ENCODE data around the gene SFI1.
A peak's percentile ranks its signal among the peaks of the same experiment; 100 is the strongest.

Gene SFI1

DNA sequence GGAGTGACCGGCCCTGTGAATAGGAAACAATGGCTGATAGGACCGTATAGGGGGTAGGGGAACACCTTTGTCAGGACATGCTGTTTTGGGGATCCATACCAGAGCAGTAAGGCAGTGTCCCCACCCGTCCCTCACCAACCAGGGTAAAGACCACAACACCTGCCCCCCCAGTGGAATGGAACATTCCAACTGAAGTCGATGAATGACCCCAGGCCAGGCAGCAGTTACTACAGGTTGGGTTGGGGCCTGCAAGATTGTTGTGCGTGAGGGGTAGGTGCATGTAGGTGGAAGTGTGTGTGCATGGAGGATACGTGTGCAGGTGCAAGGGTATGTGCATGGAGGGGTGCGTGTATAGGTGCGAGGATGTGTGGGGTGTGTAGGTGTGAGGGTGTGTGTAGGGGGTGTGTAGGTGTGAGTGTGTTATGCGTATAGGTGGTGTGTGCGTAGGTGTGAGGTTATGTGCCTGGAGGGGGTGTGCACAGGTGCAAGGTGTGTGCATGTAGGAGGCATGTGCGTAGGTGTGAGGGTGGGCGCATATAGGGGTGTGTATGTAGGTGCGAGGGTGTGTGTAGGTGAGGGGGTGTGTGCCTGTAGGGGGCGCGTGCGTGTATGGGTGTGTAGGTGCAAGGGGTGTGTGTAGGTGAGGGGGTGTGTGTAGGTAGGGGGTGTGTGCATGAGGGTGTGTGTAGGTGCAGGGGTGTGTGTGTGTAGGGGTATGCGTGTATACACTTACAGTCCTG is 132.8 kb downstream of the SFI1 start:
- Histone ChIP-seq H3K9me3 (ENCODE audit: insufficient read depth, low read length, severe bottlenecking) (no peaks in the 10 kb centered on the region), H3K4me2 (ENCODE audit: insufficient read depth, low read length) (peak overlapping the region; percentile 81), H3K79me2 (ENCODE audit: insufficient read depth, low read length) (peaks cover 79% of the 10 kb centered on the region), H3K27me3 (ENCODE audit: insufficient read depth, low read length, poor library complexity) (no peaks in the 10 kb centered on the region), H3K9ac (ENCODE audit: low read depth, low read length) (peak overlapping the region; percentile 73), H3K36me3 (ENCODE audit: insufficient read depth, low read length) (peaks cover 37% of the 10 kb centered on the region), H2AFZ (ENCODE audit: low read depth, low read length) (no peak overlapping the region), H3K27ac (ENCODE audit: low read length) (peak overlapping the region; percentile 74; the same call in 1 of the 2 replicates), H4K20me1 (ENCODE audit: insufficient read depth, low read length) (peaks cover 65% of the 10 kb centered on the region), H3K4me1 (ENCODE audit: insufficient read depth, low read length) (peaks cover 45% of the 10 kb centered on the region), H3K4me3 (ENCODE audit: low read depth in 1 of 2, low read length in 2 of 2) (peak overlapping the region; percentile 49 to 70; a peak in 3 of 4 replicates)
- ATAC-seq (ENCODE audit: insufficient read depth, low read depth) (no peak), DNase-seq (no peak)
- TF ChIP-seq, protein P1, sequence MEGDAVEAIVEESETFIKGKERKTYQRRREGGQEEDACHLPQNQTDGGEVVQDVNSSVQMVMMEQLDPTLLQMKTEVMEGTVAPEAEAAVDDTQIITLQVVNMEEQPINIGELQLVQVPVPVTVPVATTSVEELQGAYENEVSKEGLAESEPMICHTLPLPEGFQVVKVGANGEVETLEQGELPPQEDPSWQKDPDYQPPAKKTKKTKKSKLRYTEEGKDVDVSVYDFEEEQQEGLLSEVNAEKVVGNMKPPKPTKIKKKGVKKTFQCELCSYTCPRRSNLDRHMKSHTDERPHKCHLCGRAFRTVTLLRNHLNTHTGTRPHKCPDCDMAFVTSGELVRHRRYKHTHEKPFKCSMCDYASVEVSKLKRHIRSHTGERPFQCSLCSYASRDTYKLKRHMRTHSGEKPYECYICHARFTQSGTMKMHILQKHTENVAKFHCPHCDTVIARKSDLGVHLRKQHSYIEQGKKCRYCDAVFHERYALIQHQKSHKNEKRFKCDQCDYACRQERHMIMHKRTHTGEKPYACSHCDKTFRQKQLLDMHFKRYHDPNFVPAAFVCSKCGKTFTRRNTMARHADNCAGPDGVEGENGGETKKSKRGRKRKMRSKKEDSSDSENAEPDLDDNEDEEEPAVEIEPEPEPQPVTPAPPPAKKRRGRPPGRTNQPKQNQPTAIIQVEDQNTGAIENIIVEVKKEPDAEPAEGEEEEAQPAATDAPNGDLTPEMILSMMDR (IDR thresholded peaks at IDR 0.05; ENCODE audit: borderline replicate concordance, extremely low read depth, low read length, poor library complexity, severe bottlenecking), result peak; percentile 38
- TF ChIP-seq EZH2 (IDR thresholded peaks at IDR 0.05; ENCODE audit: borderline replicate concordance, low read depth, low read length, severe bottlenecking), result no peak

DNA sequence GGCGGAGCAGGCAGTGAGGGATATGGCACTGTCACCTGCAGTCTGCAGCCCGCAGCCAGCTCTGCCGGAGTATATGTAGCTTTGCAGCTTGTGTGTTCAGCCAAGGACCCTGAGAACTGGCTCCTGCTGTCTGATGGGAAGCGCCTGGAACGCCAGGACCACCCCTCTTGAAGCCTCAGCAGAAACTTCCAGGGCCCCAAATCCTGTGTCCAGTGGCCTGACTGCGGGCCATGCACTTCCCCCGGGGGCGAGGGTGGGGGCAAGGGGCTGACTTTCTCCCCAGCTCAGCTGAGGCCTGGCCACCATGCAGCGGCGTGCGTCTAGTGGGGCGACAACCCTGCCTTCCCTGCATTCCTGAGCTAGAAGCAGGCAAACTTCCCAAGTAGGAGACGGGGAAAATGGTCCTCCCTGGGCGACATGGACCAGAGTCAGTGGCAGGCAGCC is 133.4 kb downstream of the SFI1 start:
- DNase-seq (no peak), ATAC-seq (ENCODE audit: insufficient read depth, low read depth) (no peak)
- Histone ChIP-seq H3K4me3 (ENCODE audit: low read depth in 1 of 2, low read length in 2 of 2) (peak overlapping the region; percentile 49 to 70; a peak in 3 of 4 replicates), H4K20me1 (ENCODE audit: insufficient read depth, low read length) (peaks cover 62% of the 10 kb centered on the region), H3K27ac (ENCODE audit: low read length) (peak overlapping the region; percentile 74), H3K9ac (ENCODE audit: low read depth, low read length) (peak overlapping the region; percentile 73), H3K79me2 (ENCODE audit: insufficient read depth, low read length) (peaks cover 73% of the 10 kb centered on the region), H3K9me3 (ENCODE audit: insufficient read depth, low read length, severe bottlenecking) (no peaks in the 10 kb centered on the region), H3K4me2 (ENCODE audit: insufficient read depth, low read length) (peak overlapping the region; percentile 81), H3K4me1 (ENCODE audit: insufficient read depth, low read length) (peaks cover 45% of the 10 kb centered on the region), H3K27me3 (ENCODE audit: insufficient read depth, low read length, poor library complexity) (no peaks in the 10 kb centered on the region), H2AFZ (ENCODE audit: low read depth, low read length) (peak overlapping the region; percentile 76), H3K36me3 (ENCODE audit: insufficient read depth, low read length) (peaks cover 36% of the 10 kb centered on the region)
- no peak for TF ChIP-seq EZH2 (IDR thresholded peaks at IDR 0.05; ENCODE audit: borderline replicate concordance, low read depth, low read length, severe bottlenecking)
- TF ChIP-seq, protein P1 (IDR thresholded peaks at IDR 0.05; ENCODE audit: borderline replicate concordance, extremely low read depth, low read length, poor library complexity, severe bottlenecking), result no peak

DNA sequence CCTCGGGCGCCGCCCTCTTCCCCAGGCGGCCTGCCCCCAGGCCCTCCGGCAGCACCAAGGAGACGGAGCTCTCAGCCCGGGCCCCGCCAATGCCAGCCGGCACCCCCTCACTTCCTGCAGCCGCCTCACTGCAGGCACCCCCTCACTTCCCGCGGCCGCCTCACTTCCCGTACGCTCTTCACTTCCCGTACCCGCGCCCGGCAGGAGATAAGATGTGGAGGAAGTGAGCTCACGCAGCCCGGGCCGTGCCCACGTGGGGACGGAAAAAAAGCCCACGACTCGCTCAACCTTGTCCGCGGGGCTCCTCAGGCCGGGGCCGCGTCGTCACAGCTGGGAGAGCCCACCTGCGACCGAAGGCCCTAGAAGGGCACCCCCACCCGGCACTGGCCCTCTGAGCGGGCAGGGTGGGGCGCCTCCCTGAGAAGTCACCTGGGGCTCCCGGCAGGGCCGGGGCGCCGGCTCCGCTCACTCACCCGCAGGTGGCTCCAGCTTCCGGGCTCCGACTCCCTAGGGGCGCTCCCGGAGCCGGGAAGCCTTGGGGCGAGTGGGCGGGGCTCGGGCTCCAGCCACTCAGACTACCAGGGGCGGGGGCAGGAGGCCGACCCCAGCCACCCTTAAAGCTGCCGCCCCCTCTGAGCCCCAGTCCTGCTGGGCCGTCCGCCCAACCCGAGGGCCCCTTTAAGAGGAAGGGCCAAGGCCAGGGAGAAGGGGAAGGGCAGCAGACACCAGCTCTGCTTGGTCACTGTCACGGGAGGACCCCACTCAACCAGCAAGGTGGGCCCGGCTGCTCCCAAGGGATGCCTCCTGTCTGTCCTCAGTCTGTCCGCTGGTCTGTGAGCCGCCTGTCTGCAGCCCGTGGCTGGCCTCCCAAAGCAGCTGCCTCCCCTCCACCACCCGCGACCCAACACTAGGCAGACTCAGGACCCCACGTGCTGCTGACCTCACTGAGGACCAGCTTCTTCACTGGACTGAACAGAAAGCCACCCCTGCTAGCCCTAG is 134.3 kb downstream of the SFI1 start:
- Histone ChIP-seq H3K4me3 (ENCODE audit: low read depth in 1 of 2, low read length in 2 of 2) (peak overlapping the region; percentile 49 to 70; a peak in 3 of 4 replicates), H3K4me2 (ENCODE audit: insufficient read depth, low read length) (peak overlapping the region; percentile 81), H2AFZ (ENCODE audit: low read depth, low read length) (peak overlapping the region; percentile 76), H3K4me1 (ENCODE audit: insufficient read depth, low read length) (peaks cover 45% of the 10 kb centered on the region), H3K27ac (ENCODE audit: low read length) (peak overlapping the region; percentile 74), H3K27me3 (ENCODE audit: insufficient read depth, low read length, poor library complexity) (no peaks in the 10 kb centered on the region), H3K36me3 (ENCODE audit: insufficient read depth, low read length) (peaks cover 36% of the 10 kb centered on the region), H3K9ac (ENCODE audit: low read depth, low read length) (peak overlapping the region; percentile 73), H4K20me1 (ENCODE audit: insufficient read depth, low read length) (peaks cover 55% of the 10 kb centered on the region), H3K9me3 (ENCODE audit: insufficient read depth, low read length, severe bottlenecking) (no peaks in the 10 kb centered on the region), H3K79me2 (ENCODE audit: insufficient read depth, low read length) (peaks cover 65% of the 10 kb centered on the region)
- ATAC-seq (ENCODE audit: insufficient read depth, low read depth) (peak; percentile 84), DNase-seq (peak; percentile 93)
- TF ChIP-seq, protein P1 (IDR thresholded peaks at IDR 0.05; ENCODE audit: borderline replicate concordance, extremely low read depth, low read length, poor library complexity, severe bottlenecking), result no peak
- TF ChIP-seq EZH2 (IDR thresholded peaks at IDR 0.05; ENCODE audit: borderline replicate concordance, low read depth, low read length, severe bottlenecking), result no peak

All from DND-41 (cell line).